PFSK-1 (cell line): Measurements from ENCODE around the gene ITGA8.

Experiments used
- POLR2AphosphoS5 ChIP-seq: IDR thresholded peaks from 2 replicates; pipeline ENCODE4 v1.6.1; 2012; ENCODE audit warnings: low read depth, mild to moderate bottlenecking, control low read depth, low read length, moderate library complexity
- SIN3A ChIP-seq: IDR thresholded peaks from 2 replicates; pipeline ENCODE4 v1.6.1; 2012; ENCODE audit warnings: mild to moderate bottlenecking, low read length, moderate library complexity, borderline replicate concordance; ENCODE audit not compliant: insufficient read depth
- TAF1 ChIP-seq: IDR thresholded peaks from 2 replicates; pipeline ENCODE4 v1.6.1; 2012; ENCODE audit warnings: low read length, control low read depth, borderline replicate concordance; ENCODE audit not compliant: insufficient read depth
- TF ChIP-seq, protein P1 (sequence below), 2 experiments: IDR thresholded peaks; 2 replicates each; pipeline versions ENCODE4 v1.6.1 to v1.8.0; 2011 to 2012; ENCODE audit warnings: low read depth in 2 of 2, low read length in 2 of 2, control low read depth in 1 of 2, inconsistent platforms in 1 of 2, mild to moderate bottlenecking in 1 of 2, moderate library complexity in 1 of 2; ENCODE audit not compliant: insufficient read depth in 1 of 2

DNA sequence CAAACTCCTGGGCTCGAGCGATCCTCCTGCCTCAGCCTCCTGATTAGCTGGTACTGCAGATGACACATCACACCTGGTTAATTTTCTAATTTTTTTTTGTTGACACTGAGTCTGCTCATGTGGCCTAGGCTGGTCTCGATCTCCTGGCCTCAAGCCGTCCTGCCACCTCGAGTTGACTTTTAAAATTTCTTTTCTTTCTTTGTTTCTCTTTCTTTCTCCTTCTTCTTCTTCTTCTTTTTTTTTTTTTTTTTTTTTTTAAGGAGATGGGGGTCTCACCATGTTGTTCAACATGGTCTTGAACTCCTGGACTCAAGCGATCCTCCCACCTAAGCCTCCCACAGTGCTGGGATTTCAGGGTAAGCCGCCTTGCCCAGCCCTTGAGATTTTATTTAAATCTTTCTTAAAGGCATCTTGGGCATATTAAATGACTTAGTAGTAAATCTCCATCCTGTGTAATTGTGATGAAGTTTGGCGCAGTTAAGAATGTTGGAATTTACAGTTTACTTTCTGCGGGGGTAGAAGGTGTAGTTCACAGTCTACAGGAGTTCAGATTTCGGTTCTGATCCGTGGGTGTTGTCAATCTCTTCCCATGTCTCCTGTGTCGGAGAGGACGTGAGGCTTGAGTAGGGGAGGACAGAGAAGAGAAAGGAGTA lies 1.0 kb upstream of the ITGA8 start:
- TF ChIP-seq, protein P1, sequence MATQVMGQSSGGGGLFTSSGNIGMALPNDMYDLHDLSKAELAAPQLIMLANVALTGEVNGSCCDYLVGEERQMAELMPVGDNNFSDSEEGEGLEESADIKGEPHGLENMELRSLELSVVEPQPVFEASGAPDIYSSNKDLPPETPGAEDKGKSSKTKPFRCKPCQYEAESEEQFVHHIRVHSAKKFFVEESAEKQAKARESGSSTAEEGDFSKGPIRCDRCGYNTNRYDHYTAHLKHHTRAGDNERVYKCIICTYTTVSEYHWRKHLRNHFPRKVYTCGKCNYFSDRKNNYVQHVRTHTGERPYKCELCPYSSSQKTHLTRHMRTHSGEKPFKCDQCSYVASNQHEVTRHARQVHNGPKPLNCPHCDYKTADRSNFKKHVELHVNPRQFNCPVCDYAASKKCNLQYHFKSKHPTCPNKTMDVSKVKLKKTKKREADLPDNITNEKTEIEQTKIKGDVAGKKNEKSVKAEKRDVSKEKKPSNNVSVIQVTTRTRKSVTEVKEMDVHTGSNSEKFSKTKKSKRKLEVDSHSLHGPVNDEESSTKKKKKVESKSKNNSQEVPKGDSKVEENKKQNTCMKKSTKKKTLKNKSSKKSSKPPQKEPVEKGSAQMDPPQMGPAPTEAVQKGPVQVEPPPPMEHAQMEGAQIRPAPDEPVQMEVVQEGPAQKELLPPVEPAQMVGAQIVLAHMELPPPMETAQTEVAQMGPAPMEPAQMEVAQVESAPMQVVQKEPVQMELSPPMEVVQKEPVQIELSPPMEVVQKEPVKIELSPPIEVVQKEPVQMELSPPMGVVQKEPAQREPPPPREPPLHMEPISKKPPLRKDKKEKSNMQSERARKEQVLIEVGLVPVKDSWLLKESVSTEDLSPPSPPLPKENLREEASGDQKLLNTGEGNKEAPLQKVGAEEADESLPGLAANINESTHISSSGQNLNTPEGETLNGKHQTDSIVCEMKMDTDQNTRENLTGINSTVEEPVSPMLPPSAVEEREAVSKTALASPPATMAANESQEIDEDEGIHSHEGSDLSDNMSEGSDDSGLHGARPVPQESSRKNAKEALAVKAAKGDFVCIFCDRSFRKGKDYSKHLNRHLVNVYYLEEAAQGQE (IDR thresholded peaks at IDR 0.05; ENCODE audit: insufficient read depth in 1 of 2, low read depth in 2 of 2, low read length in 2 of 2) = no peak
- TF ChIP-seq POLR2AphosphoS5 (no peak), TAF1 (no peak), SIN3A (no peak)
